Ovary (tissue), 9 donors: ENCODE results near the gene THAP10. TPM values are rescaled to one million over a fixed set of nuclear protein-coding genes. Genes with fewer than 3 reads are reported as not detected.

Experiments used
- DNase-seq, 5 donors: peaks; one replicate each; pipeline ENCODE4 v3.0.0-alpha.2; 2019 to 2020
- H3K27ac ChIP-seq, 2 donors: fragments of 200-600 bp; one replicate each; pipeline versions ENCODE4 v1.5.1 to v1.8.0; 2019 to 2022
- H3K27me3 ChIP-seq: fragments of 200-600 bp; one replicate; pipeline ENCODE4 v1.8.0; 2022
- H3K36me3 ChIP-seq: fragments of 200-600 bp; sonication (generic); one replicate; pipeline ENCODE4 v1.5.1; 2019
- H3K4me1 ChIP-seq: one replicate; pipeline ENCODE4 v1.8.1; 2013; ENCODE audit warnings: mild to moderate bottlenecking, moderate library complexity; ENCODE audit not compliant: insufficient read depth
- H3K4me3 ChIP-seq: fragments of 200-600 bp; sonication (generic); one replicate; pipeline ENCODE4 v1.5.1; 2017
- H3K9me3 ChIP-seq, 2 donors: fragments of 200-600 bp in 1 of 2; sonication (generic) in 1 of 2; one replicate each; pipeline versions ENCODE4 v1.5.1 to v1.8.1; 2013 to 2019; ENCODE audit warnings: mild to moderate bottlenecking in 1 of 2, moderate library complexity in 1 of 2
- EP300 ChIP-seq: sonication (generic); formaldehyde crosslinking; IDR thresholded peaks from one replicate; pipeline ENCODE4 v1.6.1; 2017; ENCODE audit warnings: antibody characterized with exemption
- POLR2A ChIP-seq: fragments of 450-650 bp; IDR thresholded peaks from one replicate; pipeline ENCODE4 v1.6.1; 2017; ENCODE audit warnings: antibody characterized with exemption, mild to moderate bottlenecking, moderate library complexity
- WGBS, 3 donors: extraction: QIAGEN DNeasy Blood & Tissue Kit in 1 of 3; methylation state at CpG; one replicate each; pipeline versions ENCODE4 v1.1.5 to v1.1.7; 2013 to 2017; 5-methylcytosine and 5-hydroxymethylcytosine counted together
- intact Hi-C, 4 donors: fragments of 100-400 bp; cut with DNase I; formaldehyde crosslinking; loops; one replicate each; pipeline versions ENCODE4 v1.11.0 to v1.15.1; 2022 to 2023
- polyA plus RNA-seq, 2 donors: library from polyadenylated mRNA; stranded (reverse); fragments of 200-250 nt in 1 of 2; fragments of 350-450 nt in 1 of 2; fragmentation: Illumina TruSeq in 1 of 2; extraction: RNeasy Lipid Tissue Mini Kit (QIAGEN cat#74804) in 1 of 2; gene quantifications; one replicate each; pipeline ENCODE4 v1.2.3, GENCODE V29; 2013 to 2014
- total RNA-seq, 7 donors: library from RNA; depleted of rRNA in 2 of 7; stranded (reverse); fragments of >200 nt in 2 of 7; fragmentation: NEBNext Ultra II Directional in 3 of 7; extraction: Animal tissue kit (Norgen Biotek cat#: 25700) in 3 of 7; gene quantifications; one replicate each; pipeline versions ENCODE4 v1.1.0 to v1.2.4, GENCODE V29; 2016 to 2023
- TF ChIP-seq, protein P1 (sequence below), 3 donors: fragments of 450-650 bp in 2 of 3; fragments of 200-600 bp in 1 of 3; IDR thresholded peaks; one replicate each; pipeline versions ENCODE4 v1.5.1 to v1.8.0; 2016 to 2022; ENCODE audit warnings: antibody characterized with exemption in 3 of 3, mild to moderate bottlenecking in 1 of 3
- donor health status: DM: no; HTN: no; CAD: no; lungs with moderate emphysema.
- donor health status: DM: no; HTN: no; CAD: no.
- donor health status: Bipolar disorder and iron deficiency.
- donor health status: DM: yes; HTN: yes; CAD: no.
- donor health status: DM: no; HTN: no; CAD: no.
- donor health status: DM: yes; HTN: yes; CAD: no.

The THAP10 gene
- total and polyA plus RNA-seq, 9 donors, result 2.6 to 5.0 (median 3.7) TPM

DNA sequence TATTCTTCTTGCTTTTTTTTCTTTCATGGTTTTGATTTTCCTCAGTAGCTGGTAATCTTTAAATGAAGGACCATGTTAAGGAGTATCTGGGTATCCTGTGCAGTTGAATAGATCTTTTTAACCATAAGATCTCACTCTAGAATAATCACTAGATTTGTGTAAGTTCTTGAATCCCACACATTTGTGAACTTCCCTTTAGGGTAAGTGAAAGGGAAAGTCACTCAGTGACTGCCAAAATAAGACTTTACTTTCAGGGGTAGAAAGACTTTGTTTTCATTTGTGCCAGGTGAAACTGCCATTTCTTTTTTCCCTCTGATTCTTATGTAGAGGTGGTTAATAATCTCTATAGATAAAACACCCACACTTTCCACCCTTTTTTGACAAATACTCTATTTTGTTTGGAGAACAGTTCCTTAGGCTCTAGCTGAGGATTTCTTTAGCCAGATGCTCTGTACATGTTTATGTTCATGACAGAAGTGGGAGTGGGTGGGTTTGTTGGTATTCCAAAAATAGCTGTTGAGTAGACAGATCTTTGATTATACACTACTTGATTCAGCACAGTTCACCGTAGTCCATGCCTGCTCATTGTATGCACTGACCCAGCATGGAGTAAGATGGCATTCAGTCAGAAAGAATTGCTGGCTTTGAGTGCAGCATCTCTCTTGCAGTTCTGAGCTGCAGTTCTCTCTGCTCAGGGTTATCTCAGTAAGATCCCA is 28.9 kb upstream of the THAP10 start:
- WGBS, 3 donors, result 7 to 18% (median 11%) methylated on average over 1 of the region's 1 CpG
- intact Hi-C loops, result no loop called here
- TF ChIP-seq POLR2A, result no peak
- TF ChIP-seq, protein P1, sequence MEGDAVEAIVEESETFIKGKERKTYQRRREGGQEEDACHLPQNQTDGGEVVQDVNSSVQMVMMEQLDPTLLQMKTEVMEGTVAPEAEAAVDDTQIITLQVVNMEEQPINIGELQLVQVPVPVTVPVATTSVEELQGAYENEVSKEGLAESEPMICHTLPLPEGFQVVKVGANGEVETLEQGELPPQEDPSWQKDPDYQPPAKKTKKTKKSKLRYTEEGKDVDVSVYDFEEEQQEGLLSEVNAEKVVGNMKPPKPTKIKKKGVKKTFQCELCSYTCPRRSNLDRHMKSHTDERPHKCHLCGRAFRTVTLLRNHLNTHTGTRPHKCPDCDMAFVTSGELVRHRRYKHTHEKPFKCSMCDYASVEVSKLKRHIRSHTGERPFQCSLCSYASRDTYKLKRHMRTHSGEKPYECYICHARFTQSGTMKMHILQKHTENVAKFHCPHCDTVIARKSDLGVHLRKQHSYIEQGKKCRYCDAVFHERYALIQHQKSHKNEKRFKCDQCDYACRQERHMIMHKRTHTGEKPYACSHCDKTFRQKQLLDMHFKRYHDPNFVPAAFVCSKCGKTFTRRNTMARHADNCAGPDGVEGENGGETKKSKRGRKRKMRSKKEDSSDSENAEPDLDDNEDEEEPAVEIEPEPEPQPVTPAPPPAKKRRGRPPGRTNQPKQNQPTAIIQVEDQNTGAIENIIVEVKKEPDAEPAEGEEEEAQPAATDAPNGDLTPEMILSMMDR (IDR thresholded peaks at IDR 0.05), result no peak
- TF ChIP-seq EP300, result no peak

GRCh38 chr15:70917955-70918354 is 25.7 kb upstream of the THAP10 start:
- Histone ChIP-seq H3K36me3 (no peaks in the 10 kb centered on the region), H3K9me3 (no peaks in the 10 kb centered on the region), H3K4me1 (no peaks in the 10 kb centered on the region), H3K27ac (no peak overlapping the region), H3K27me3 (no peaks in the 10 kb centered on the region), H3K4me3 (no peak overlapping the region)
- no peak for TF ChIP-seq EP300
- TF ChIP-seq POLR2A, result no peak
- TF ChIP-seq, protein P1 (IDR thresholded peaks at IDR 0.05), result no peak
- 93 to 97% (median 96%) methylated on average over 6 of the region's 6 CpGs for WGBS, 3 donors
- intact Hi-C loops, result no loop called here
- DNase-seq, result no peak

More for the DNA sequence above, 28.9 kb upstream of the THAP10 start:
- Histone ChIP-seq H3K4me3 (no peak overlapping the region), H3K36me3 (no peaks in the 10 kb centered on the region), H3K27ac (no peak overlapping the region), H3K9me3 (no peaks in the 10 kb centered on the region), H3K27me3 (no peaks in the 10 kb centered on the region), H3K4me1 (no peaks in the 10 kb centered on the region)
- DNase-seq, result no peak

- TF ChIP-seq, protein P1 (IDR thresholded peaks at IDR 0.05), result no peak
- TF ChIP-seq POLR2A (no peak), EP300 (no peak)
- no peaks in the 10 kb centered on the region for H3K4me1 ChIP-seq
Measured at GRCh38 chr15:70916531-70916930, 24.3 kb upstream of the THAP10 start.

DNA sequence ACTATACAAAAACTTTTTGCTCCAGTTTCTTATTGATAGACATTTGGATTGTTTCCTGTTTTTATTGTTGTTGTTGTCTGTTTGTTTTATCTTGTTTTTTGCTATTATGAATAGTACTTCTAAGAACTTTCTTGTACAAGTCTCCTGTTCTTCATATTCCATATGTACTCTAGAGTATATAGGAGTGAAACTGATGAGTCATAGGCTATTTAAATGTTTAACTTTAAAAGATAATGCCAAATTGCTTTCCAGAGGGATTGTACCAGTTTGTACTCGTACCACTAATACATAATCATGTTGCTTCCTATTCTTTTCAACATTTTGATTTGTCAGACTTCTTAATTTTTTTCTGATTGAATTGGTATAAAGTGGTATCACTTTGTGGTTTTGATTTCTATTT is 20.0 kb upstream of the THAP10 start:
- H3K4me3 ChIP-seq, result no peak overlapping the region
- TF ChIP-seq EP300 (no peak), POLR2A (no peak)
- TF ChIP-seq, protein P1 (IDR thresholded peaks at IDR 0.05), result no peak
- H3K27me3 ChIP-seq, result no peaks in the 10 kb centered on the region
- WGBS, 3 donors, result 88 to 98% (median 97%) methylated on average over 1 of the region's 1 CpG
- H3K36me3 ChIP-seq, result no peaks in the 10 kb centered on the region
- intact Hi-C loops, result no loop called here
- H3K27ac ChIP-seq, result no peak overlapping the region
- H3K4me1 ChIP-seq, result no peaks in the 10 kb centered on the region
- no peak for DNase-seq
- H3K9me3 ChIP-seq, result no peaks in the 10 kb centered on the region

More at GRCh38 chr15:70916531-70916930, 24.3 kb upstream of the THAP10 start:
- Histone ChIP-seq H3K4me3 (no peak overlapping the region), H3K27me3 (no peaks in the 10 kb centered on the region), H3K9me3 (no peaks in the 10 kb centered on the region), H3K36me3 (no peaks in the 10 kb centered on the region), H3K27ac (no peak overlapping the region)
- 94 to 96% (median 95%) methylated on average over 10 of the region's 10 CpGs for WGBS, 3 donors
- DNase-seq, result no peak
- intact Hi-C loops, result no loop called here
